BLaER1 (cell line): ENCODE measurements around the gene DNASE1L1.
A peak's percentile ranks its signal among the peaks of the same experiment; 100 is the strongest.

Experiments
- H3K27ac ChIP-seq: shearing (Covaris generic); formaldehyde crosslinking; 2 replicates; pipeline ENCODE4 v1.8.1; 2022
- H3K27me3 ChIP-seq: shearing (Covaris generic); formaldehyde crosslinking; 2 replicates; pipeline ENCODE4 v1.8.1; 2022
- H3K36me3 ChIP-seq: shearing (Covaris generic); formaldehyde crosslinking; 2 replicates; pipeline ENCODE4 v1.8.1; 2022
- H3K4me1 ChIP-seq: shearing (Covaris generic); formaldehyde crosslinking; 2 replicates; pipeline ENCODE4 v1.8.1; 2022
- H3K4me2 ChIP-seq: shearing (Covaris generic); formaldehyde crosslinking; 2 replicates; pipeline ENCODE4 v1.8.1; 2022
- H3K4me3 ChIP-seq: shearing (Covaris generic); formaldehyde crosslinking; 2 replicates; pipeline ENCODE4 v1.8.1; 2022
- H3K9ac ChIP-seq: shearing (Covaris generic); formaldehyde crosslinking; 2 replicates; pipeline ENCODE4 v1.8.1; 2022
- H3K9me3 ChIP-seq: shearing (Covaris generic); formaldehyde crosslinking; 2 replicates; pipeline ENCODE4 v1.8.1; 2022
- H4K20me1 ChIP-seq: shearing (Covaris generic); formaldehyde crosslinking; 2 replicates; pipeline ENCODE4 v1.8.1; 2022
- Cebpa-rat ChIP-seq: shearing (Covaris generic); IDR thresholded peaks from 2 replicates; pipeline ENCODE4 v1.8.1; 2022

DNASE1L1 gene

GRCh38 chrX:154444755-154445246 is 35.7 kb upstream of the DNASE1L1 start:
- peaks cover 46% of the 10 kb centered on the region for H3K27me3 ChIP-seq
- peak overlapping the region; percentile 85 for H3K4me2 ChIP-seq
- H3K9me3 ChIP-seq = peaks cover 13% of the 10 kb centered on the region; the same call in 1 of the 2 replicates
- no peak for TF ChIP-seq Cebpa-rat
- peaks cover 50% of the 10 kb centered on the region for H4K20me1 ChIP-seq
- peak overlapping the region; percentile 76 for H3K9ac ChIP-seq
- peak overlapping the region; percentile 70 for H3K27ac ChIP-seq
- H3K36me3 ChIP-seq = peaks cover 53% of the 10 kb centered on the region
- H3K4me3 ChIP-seq = peak overlapping the region; percentile 71
- peaks cover 10% of the 10 kb centered on the region for H3K4me1 ChIP-seq

DNA sequence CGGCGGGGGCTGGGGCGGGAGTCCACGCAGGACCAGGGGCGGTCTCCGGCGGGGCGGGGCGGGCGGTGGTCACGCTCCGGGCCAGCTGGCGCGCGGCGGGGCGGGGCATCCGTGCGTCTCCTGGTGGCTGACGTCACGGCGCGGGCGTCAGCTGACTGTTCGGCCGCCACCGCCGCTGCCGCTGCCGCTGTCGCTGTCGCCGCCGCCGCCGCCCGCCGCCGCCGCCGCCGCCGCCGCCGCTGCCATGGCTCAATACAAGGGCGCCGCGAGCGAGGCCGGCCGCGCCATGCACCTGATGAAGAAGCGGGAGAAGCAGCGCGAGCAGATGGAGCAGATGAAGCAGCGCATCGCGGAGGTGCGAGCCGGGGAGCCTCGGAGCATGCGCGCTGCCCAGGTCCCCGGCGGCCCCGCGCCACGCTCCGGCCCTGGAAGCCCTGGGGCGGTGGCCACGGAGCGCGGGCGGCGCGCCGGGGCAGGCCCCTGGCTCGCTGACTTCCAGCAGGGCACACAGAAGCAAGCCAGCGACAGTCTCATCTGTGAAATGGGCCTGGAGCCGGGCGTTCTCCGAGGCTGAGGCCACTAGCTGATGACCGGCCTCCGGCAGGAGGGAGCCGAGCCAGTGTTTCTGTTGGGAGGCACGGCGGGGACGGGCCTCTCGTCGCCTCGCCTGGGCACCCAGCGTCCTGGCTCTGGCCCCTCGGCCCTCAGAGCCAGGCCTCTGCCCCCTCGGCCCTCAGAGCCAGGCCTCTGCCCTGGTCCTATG is 35.1 kb upstream of the DNASE1L1 start, which contains the start of gene FAM50A:
FAM50A (plus strand) TSS at position 150 of the 763 bp plus-strand sequence; CDS start at position 245, 95 bp downstream.
- H3K27ac ChIP-seq = peak within 1 kb of the TSS; percentile 70

GRCh38 chrX:154443479-154443910 is 34.4 kb upstream of the DNASE1L1 start:
- Histone ChIP-seq H3K4me1 (peaks cover 15% of the 10 kb centered on the region), H3K9me3 (peaks cover 13% of the 10 kb centered on the region; the same call in 1 of the 2 replicates), H3K36me3 (peaks cover 54% of the 10 kb centered on the region), H3K9ac (peak overlapping the region; percentile 76; the same call in 1 of the 2 replicates), H3K27me3 (peaks cover 35% of the 10 kb centered on the region), H3K4me2 (peak overlapping the region; percentile 85), H4K20me1 (peaks cover 56% of the 10 kb centered on the region), H3K4me3 (peak overlapping the region; percentile 71), H3K27ac (no peak overlapping the region)
- TF ChIP-seq Cebpa-rat = no peak

More for the DNA sequence above, 35.1 kb upstream of the DNASE1L1 start, which contains the start of gene FAM50A:
- Histone ChIP-seq H3K27me3 (peaks cover 41% of the 10 kb centered on the region), H3K4me1 (peaks cover 10% of the 10 kb centered on the region), H3K36me3 (peaks cover 55% of the 10 kb centered on the region), H3K9ac (peak within 1 kb of the TSS; percentile 76), H3K4me2 (peak within 1 kb of the TSS; percentile 85), H3K9me3 (peaks cover 13% of the 10 kb centered on the region; the same call in 1 of the 2 replicates), H3K4me3 (peak within 1 kb of the TSS; percentile 71), H4K20me1 (peaks cover 56% of the 10 kb centered on the region)
- no peak for TF ChIP-seq Cebpa-rat

GRCh38 chrX:154441984-154442707 is 33.1 kb upstream of the DNASE1L1 start:
- H3K27ac ChIP-seq = no peak overlapping the region
- H3K4me1 ChIP-seq = peaks cover 20% of the 10 kb centered on the region
- H4K20me1 ChIP-seq = peaks cover 62% of the 10 kb centered on the region
- H3K4me3 ChIP-seq = no peak overlapping the region
- no peak for TF ChIP-seq Cebpa-rat
- H3K4me2 ChIP-seq = no peak overlapping the region
- peaks cover 47% of the 10 kb centered on the region for H3K36me3 ChIP-seq
- H3K9me3 ChIP-seq = peaks cover 21% of the 10 kb centered on the region
- no peak overlapping the region for H3K9ac ChIP-seq
- H3K27me3 ChIP-seq = peaks cover 23% of the 10 kb centered on the region

DNA sequence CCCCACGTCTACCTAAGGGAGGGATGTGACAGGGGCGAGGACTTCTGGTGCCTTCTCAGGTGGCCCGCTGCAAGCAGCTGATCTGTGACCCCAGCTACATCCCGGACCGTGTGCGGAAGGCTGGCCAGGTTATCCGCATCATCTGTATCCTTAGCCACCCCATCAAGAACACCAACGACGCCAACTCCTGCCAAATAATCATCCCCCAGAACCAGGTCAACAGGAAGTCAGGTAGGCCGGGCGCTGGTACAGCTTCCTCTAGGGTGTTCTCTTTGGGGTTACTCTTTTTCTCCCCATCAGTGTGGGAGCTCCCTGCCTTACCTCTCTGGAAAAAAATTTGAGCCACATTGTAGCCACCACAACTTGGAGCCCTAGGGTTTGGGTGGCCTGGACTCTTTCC is 32.5 kb upstream of the DNASE1L1 start:
- peaks cover 62% of the 10 kb centered on the region for H4K20me1 ChIP-seq
- H3K36me3 ChIP-seq = peaks cover 44% of the 10 kb centered on the region

GRCh38 chrX:154440623-154441357 is 31.7 kb upstream of the DNASE1L1 start:
- Histone ChIP-seq H3K9ac (no peak overlapping the region), H3K9me3 (peaks cover 21% of the 10 kb centered on the region), H3K4me3 (no peak overlapping the region), H3K36me3 (peaks cover 36% of the 10 kb centered on the region), H3K4me2 (no peak overlapping the region), H3K27me3 (0 out of 2 replicates have a peak, but pooled peaks cover 9% of the 10 kb centered on the region), H3K27ac (no peak overlapping the region), H4K20me1 (peaks cover 62% of the 10 kb centered on the region), H3K4me1 (peaks cover 26% of the 10 kb centered on the region)
- no peak for TF ChIP-seq Cebpa-rat

More for the DNA sequence above, 32.5 kb upstream of the DNASE1L1 start:
- TF ChIP-seq Cebpa-rat = no peak
- Histone ChIP-seq H3K4me2 (no peak overlapping the region), H3K9ac (no peak overlapping the region), H3K27ac (no peak overlapping the region), H3K4me1 (peaks cover 20% of the 10 kb centered on the region), H3K4me3 (no peak overlapping the region), H3K27me3 (0 out of 2 replicates have a peak, but pooled peaks cover 17% of the 10 kb centered on the region), H3K9me3 (peaks cover 21% of the 10 kb centered on the region)

DNA sequence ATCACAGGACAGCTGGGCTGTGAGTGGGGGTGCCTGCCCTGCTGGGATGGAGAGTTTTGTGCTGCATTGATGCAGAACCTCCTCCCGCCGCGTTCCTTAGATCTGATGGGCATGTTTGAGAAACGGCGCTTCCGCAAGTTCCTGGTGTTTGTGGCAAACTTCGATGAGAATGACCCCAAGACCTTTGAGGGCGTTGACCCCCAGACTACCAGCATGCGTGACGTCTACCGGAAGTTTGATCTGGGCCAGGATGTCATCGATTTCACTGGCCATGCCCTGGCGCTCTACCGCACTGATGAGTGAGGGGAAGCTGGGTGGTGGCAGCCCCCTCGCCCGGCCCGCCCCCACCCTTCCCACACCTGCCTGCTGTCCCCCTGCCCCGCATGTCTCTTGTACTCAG is 30.8 kb upstream of the DNASE1L1 start:
- Histone ChIP-seq H3K4me3 (no peak overlapping the region), H3K27ac (no peak overlapping the region), H3K4me2 (no peak overlapping the region), H3K27me3 (0 out of 2 replicates have a peak, but pooled peaks cover 6% of the 10 kb centered on the region), H3K9me3 (peaks cover 21% of the 10 kb centered on the region), H4K20me1 (peaks cover 52% of the 10 kb centered on the region), H3K4me1 (peaks cover 23% of the 10 kb centered on the region), H3K36me3 (peaks cover 43% of the 10 kb centered on the region), H3K9ac (no peak overlapping the region)
- TF ChIP-seq Cebpa-rat = no peak

GRCh38 chrX:154437971-154438893 is 29.2 kb upstream of the DNASE1L1 start:
- TF ChIP-seq Cebpa-rat = no peak
- peak overlapping the region; percentile 80 for H3K4me3 ChIP-seq
- H3K27me3 ChIP-seq = peaks cover 10% of the 10 kb centered on the region; the same call in 1 of the 2 replicates
- no peak overlapping the region for H3K27ac ChIP-seq
- H3K9me3 ChIP-seq = peaks cover 13% of the 10 kb centered on the region
- peaks cover 59% of the 10 kb centered on the region for H3K36me3 ChIP-seq
- peak overlapping the region; percentile 82 for H3K9ac ChIP-seq
- peaks cover 17% of the 10 kb centered on the region for H3K4me1 ChIP-seq
- peaks cover 41% of the 10 kb centered on the region for H4K20me1 ChIP-seq
- H3K4me2 ChIP-seq = peak overlapping the region; percentile 85
